GM23248 (cell line): ENCODE data around the gene MAGEA9.

Experiments used
- EZH2 ChIP-seq: fragments of 200-600 bp; sonication (generic); IDR thresholded peaks from 2 replicates; pipeline ENCODE4 v1.6.1; 2018; ENCODE audit warnings: antibody characterized with exemption, mild to moderate bottlenecking; ENCODE audit not compliant: insufficient read depth, poor library complexity, severe bottlenecking
- EZH2phosphoT487 ChIP-seq: fragments of 200-600 bp; sonication (generic); IDR thresholded peaks from 2 replicates; pipeline ENCODE4 v1.6.1; 2018; ENCODE audit warnings: antibody characterized with exemption, moderate library complexity, mild to moderate bottlenecking, low read depth; ENCODE audit not compliant: insufficient read depth

- no peak for TF ChIP-seq EZH2
- no peak for TF ChIP-seq EZH2phosphoT487
Measured at GRCh38 chrX:149799095-149799714, 17.5 kb downstream of the MAGEA9 start.
